Motor neuron (in vitro differentiated cells): ENCODE measurements around the gene MPDZ. TPM values are rescaled to one million over a fixed set of nuclear protein-coding genes. Genes with fewer than 3 reads are reported as not detected.

ENCODE experiments used
- ATAC-seq, 8 experiments: fragments of 200-7000 bp; cut with Tn5 transposase; replicated peaks in 6 of 8; 2 replicates each; pipeline ENCODE4 v1.8.0; 2021; ENCODE audit warnings: mild to moderate bottlenecking in 8 of 8, moderate library complexity in 8 of 8
- H3K27ac ChIP-seq, 2 donors: fragments of 250-450 bp; sonication (Bioruptor Pico); 2 replicates each; pipeline ENCODE4 v1.9.0; 2021; ENCODE audit warnings: antibody characterized with exemption in 2 of 2, mild to moderate bottlenecking in 2 of 2, moderate library complexity in 1 of 2
- H3K4me1 ChIP-seq, 2 donors: fragments of 250-450 bp; sonication (Bioruptor Pico); replicated peaks in 1 of 2; 2 replicates each; pipeline ENCODE4 v1.6.1; 2021; ENCODE audit warnings: antibody characterized with exemption in 2 of 2, mild to moderate bottlenecking in 2 of 2, moderate library complexity in 1 of 2
- H3K4me3 ChIP-seq, 5 donors: fragments of 250-450 bp; sonication (Bioruptor Pico); 2 replicates each; pipeline ENCODE4 v1.9.0; 2021; ENCODE audit warnings: antibody characterized with exemption in 5 of 5, mild to moderate bottlenecking in 5 of 5, moderate library complexity in 4 of 5
- WGBS, 10 experiments: fragments of 450-650 bp; shearing (Covaris generic); methylation state at CpG; one replicate each; pipeline ENCODE4 v1.0.0; 2022; 5-methylcytosine and 5-hydroxymethylcytosine counted together
- in situ Hi-C, 9 experiments: fragments of 400-800 bp; cut with MboI; loops; one replicate each; pipeline ENCODE4 v1.15.0; 2021; ENCODE audit warnings: low sequenced_read_pairs in 9 of 9, low pct_unique_long_range_greater_than_20kb in 2 of 9; ENCODE audit not compliant: unreplicated experiment in 9 of 9
- total RNA-seq, 8 experiments: library from RNA; unstranded; fragments of 300-600 nt; gene quantifications; 2 replicates each; pipeline versions ENCODE4 v1.2.3 to v1.2.4, GENCODE V29; 2022

MPDZ gene
- total RNA-seq = 10 to 100 TPM; 19.5 to 81.8 (median 27.1) TPM

- WGBS, 10 experiments = 0 to 68% (median 38%) methylated on average over 1 to 10 of the region's 82 CpGs; no CpG with 5 or more reads in 1 of the 10 experiments
Observed at GRCh38 chr9:13279284-13280141, at the start of gene MPDZ. Gene MPDZ, minus strand, starts transcription at chr9:13279692. Its CDS starts 29,377 bp downstream, at chr9:13250315.

GRCh38 chr9:13324988-13325387 is 45.5 kb upstream of the MPDZ start:
- Histone ChIP-seq H3K4me3 (no peak overlapping the region), H3K27ac (no peak overlapping the region), H3K4me1 (no peaks in the 10 kb centered on the region)
- WGBS, 10 experiments = 50 to 100% (median 100%) methylated on average over 1 of the region's 1 CpG; no CpG with 5 or more reads in 4 of the 10 experiments
- ATAC-seq = no peak
- in situ Hi-C loops = no loop called here

More at GRCh38 chr9:13279284-13280141, at the start of gene MPDZ:
- Histone ChIP-seq H3K4me3 (peak within 1 kb of the TSS; percentile 46 to 86 (median 65)), H3K27ac (peak within 1 kb of the TSS; percentile 81 to 85), H3K4me1 (peaks cover 0 to 11% of the 10 kb centered on the region in 2 donors)
- in situ Hi-C loops = no loop called here
- peak; percentile 81 to 89 (median 84) for ATAC-seq

- 60 to 94% (median 90%) methylated on average over 1 to 17 of the region's 29 CpGs; no CpG with 5 or more reads in 2 of the 10 experiments for WGBS, 10 experiments
- Histone ChIP-seq H3K4me1 (no peaks in the 10 kb centered on the region), H3K4me3 (no peak overlapping the region), H3K27ac (no peak overlapping the region)
- no peak for ATAC-seq
- in situ Hi-C loops = no loop called here
Observed at GRCh38 chr9:13322828-13323550, 43.5 kb upstream of the MPDZ start.

GRCh38 chr9:13318027-13318426 is 38.5 kb upstream of the MPDZ start:
- Histone ChIP-seq H3K4me1 (no peaks in the 10 kb centered on the region), H3K27ac (no peak overlapping the region), H3K4me3 (no peak overlapping the region)
- WGBS, 10 experiments = 33 to 100% (median 69%) methylated on average over 1 to 4 of the region's 4 CpGs
- no peak for ATAC-seq
- in situ Hi-C loops = no loop called here

- Histone ChIP-seq H3K4me3 (no peak overlapping the region), H3K27ac (no peak overlapping the region), H3K4me1 (no peaks in the 10 kb centered on the region)
- WGBS, 10 experiments = 100% methylated on average over 1 of the region's 1 CpG; no CpG with 5 or more reads in 5 of the 10 experiments
- ATAC-seq = no peak
- in situ Hi-C loops = no loop called here
Observed at GRCh38 chr9:13296972-13297371, 17.5 kb upstream of the MPDZ start.

GRCh38 chr9:13295556-13295955 is 16.1 kb upstream of the MPDZ start:
- Histone ChIP-seq H3K4me1 (no peaks in the 10 kb centered on the region), H3K4me3 (no peak overlapping the region), H3K27ac (no peak overlapping the region)
- WGBS, 10 experiments = 38 to 100% (median 67%) methylated on average over 1 of the region's 1 CpG; no CpG with 5 or more reads in 4 of the 10 experiments
- in situ Hi-C loops = no loop called here
- peak in 7 of 8 experiments; percentile 39 to 80 (median 77) for ATAC-seq

GRCh38 chr9:13292782-13293181 is 13.3 kb upstream of the MPDZ start:
- no peak for ATAC-seq

GRCh38 chr9:13292158-13292557 is 12.7 kb upstream of the MPDZ start:
- WGBS, 10 experiments = 56 to 100% (median 93%) methylated on average over 1 to 3 of the region's 3 CpGs; no CpG with 5 or more reads in 1 of the 10 experiments
- no peak overlapping the region for H3K4me3 ChIP-seq
- ATAC-seq = no peak
- in situ Hi-C loops = no loop called here
- no peak overlapping the region for H3K27ac ChIP-seq
- H3K4me1 ChIP-seq = no peaks in the 10 kb centered on the region

More at GRCh38 chr9:13292782-13293181, 13.3 kb upstream of the MPDZ start:
- H3K4me1 ChIP-seq = no peaks in the 10 kb centered on the region
- no peak overlapping the region for H3K4me3 ChIP-seq
- 0 to 88% (median 39%) methylated on average over 1 to 2 of the region's 2 CpGs; no CpG with 5 or more reads in 2 of the 10 experiments for WGBS, 10 experiments
- in situ Hi-C loops = no loop called here
- H3K27ac ChIP-seq = no peak overlapping the region

GRCh38 chr9:13291718-13292117 is 12.2 kb upstream of the MPDZ start:
- no peak overlapping the region for H3K4me3 ChIP-seq
- 40 to 100% (median 94%) methylated on average over 1 of the region's 1 CpG; no CpG with 5 or more reads in 6 of the 10 experiments for WGBS, 10 experiments
- no peak overlapping the region for H3K27ac ChIP-seq
- no peaks in the 10 kb centered on the region for H3K4me1 ChIP-seq
- in situ Hi-C loops = no loop called here
- ATAC-seq = no peak

GRCh38 chr9:13284011-13284410 is 4.5 kb upstream of the MPDZ start:
- in situ Hi-C loops = no loop called here
- Histone ChIP-seq H3K4me1 (peaks cover 0 to 5% of the 10 kb centered on the region in 2 donors), H3K4me3 (no peak overlapping the region), H3K27ac (no peak overlapping the region)
- ATAC-seq = no peak
- WGBS, 10 experiments = 0 to 92% (median 52%) methylated on average over 1 to 3 of the region's 3 CpGs; no CpG with 5 or more reads in 1 of the 10 experiments

- in situ Hi-C loops = no loop called here
- no peak overlapping the region for H3K4me3 ChIP-seq
- no peak overlapping the region for H3K27ac ChIP-seq
- H3K4me1 ChIP-seq = peaks cover 0 to 5% of the 10 kb centered on the region in 2 donors
- ATAC-seq = no peak
Observed at GRCh38 chr9:13282998-13283397, 3.5 kb upstream of the MPDZ start.

- Histone ChIP-seq H3K4me3 (no peak overlapping the region), H3K27ac (no peak overlapping the region), H3K4me1 (peaks cover 0 to 11% of the 10 kb centered on the region in 2 donors)
- ATAC-seq = no peak
- WGBS, 10 experiments = 31 to 98% (median 69%) methylated on average over 1 to 5 of the region's 5 CpGs
- in situ Hi-C loops = no loop called here
Observed at GRCh38 chr9:13281356-13282016, 2.0 kb upstream of the MPDZ start.
